ENCODE results near the gene BSPRY. TPM values are rescaled to one million over a fixed set of nuclear protein-coding genes. Genes with fewer than 3 reads are reported as not detected.

BSPRY gene
- total RNA-seq, 1 experiment from 2014 or later = 0.13 TPM

- TF ChIP-seq SIN3A (IDR thresholded peaks at IDR 0.05; ENCODE audit: borderline replicate concordance, insufficient read depth, low read depth, low read length) = no peak
- TF ChIP-seq POLR2AphosphoS5 (IDR thresholded peaks at IDR 0.05; ENCODE audit: low read depth, low read length) = no peak
- TF ChIP-seq TCF7L2 (IDR thresholded peaks at IDR 0.05; ENCODE audit: low read depth, low read length) = no peak
- TF ChIP-seq CTCF (IDR thresholded peaks at IDR 0.05) = no peak
- TF ChIP-seq REST (IDR thresholded peaks at IDR 0.05; ENCODE audit: insufficient read depth in 1 of 2, low read depth in 2 of 2, low read length in 1 of 2) = no peak
- H3K9me3 ChIP-seq (ENCODE audit: control insufficient read depth, insufficient read depth, low read depth, low read length) = no peaks in the 10 kb centered on the region
- no peaks in the 10 kb centered on the region for H3K36me3 ChIP-seq (ENCODE audit: control insufficient read depth, insufficient read depth, low read length)
- in situ Hi-C loops (cut with HindIII; ENCODE audit: low pct_unique_long_range_greater_than_20kb, low sequenced_read_pairs) (no loop called here), intact Hi-C loops (cut with micrococcal nuclease; ENCODE audit: unreplicated experiment) (no loop called here)
- ATAC-seq (no peak), DNase-seq (ENCODE audit: low read depth, low spot score) (no peak)
- H3K27ac ChIP-seq (ENCODE audit: low read length) = no peak overlapping the region
- ChIA-PET CTCF (no interaction called here), POLR2A (no interaction called here)
- H3K27me3 ChIP-seq (ENCODE audit: control insufficient read depth, insufficient read depth, low read length) = no peaks in the 10 kb centered on the region
- H3K4me3 ChIP-seq (ENCODE audit: low read depth in 2 of 2, low read length in 2 of 2) = no peak overlapping the region
- no TSS peak for BruUV-seq (replicated peaks)
- no peaks in the 10 kb centered on the region for H3K4me1 ChIP-seq (ENCODE audit: control insufficient read depth, insufficient read depth, low read length)
These were observed 30.3 kb upstream of the BSPRY start for GRCh38 chr9:113319054-113319453.

GRCh38 chr9:113320051-113320450 lies 29.3 kb upstream of the BSPRY start:
- POLR2A ChIA-PET = interaction anchor here (0.6 kb wide), 1 partner anchor 45 kb away, joined by 7 read pairs; no protein-coding TSS in a partner anchor
- Histone ChIP-seq H3K36me3 (ENCODE audit: control insufficient read depth, insufficient read depth, low read length) (no peaks in the 10 kb centered on the region), H3K4me1 (ENCODE audit: control insufficient read depth, insufficient read depth, low read length) (no peaks in the 10 kb centered on the region), H3K4me3 (ENCODE audit: low read depth in 2 of 2, low read length in 2 of 2) (no peak overlapping the region), H3K9me3 (ENCODE audit: control insufficient read depth, insufficient read depth, low read depth, low read length) (no peaks in the 10 kb centered on the region), H3K27me3 (ENCODE audit: control insufficient read depth, insufficient read depth, low read length) (no peaks in the 10 kb centered on the region), H3K27ac (ENCODE audit: low read length) (no peak overlapping the region)
- DNase-seq (ENCODE audit: low read depth, low spot score) (no peak), ATAC-seq (no peak)
- intact Hi-C loops (cut with micrococcal nuclease; ENCODE audit: unreplicated experiment) = no loop called here
- CTCF ChIA-PET = no interaction called here
- TF ChIP-seq POLR2AphosphoS5 (IDR thresholded peaks at IDR 0.05; ENCODE audit: low read depth, low read length) = no peak
- TF ChIP-seq CTCF (IDR thresholded peaks at IDR 0.05) = no peak
- no peak for TF ChIP-seq SIN3A (IDR thresholded peaks at IDR 0.05; ENCODE audit: borderline replicate concordance, insufficient read depth, low read depth, low read length)
- no peak for TF ChIP-seq REST (IDR thresholded peaks at IDR 0.05; ENCODE audit: insufficient read depth in 1 of 2, low read depth in 2 of 2, low read length in 1 of 2)
- no peak for TF ChIP-seq TCF7L2 (IDR thresholded peaks at IDR 0.05; ENCODE audit: low read depth, low read length)
- BruUV-seq (replicated peaks) = no TSS peak
- in situ Hi-C loops (cut with HindIII; ENCODE audit: low pct_unique_long_range_greater_than_20kb, low sequenced_read_pairs) = no loop called here
